ENCODE data around the gene PSMA7.
"Not testable (repeated sequence)": the region's sequence is repeated elsewhere in the genome, so short reads cannot be mapped to it uniquely, and the experiment has no call there.

PSMA7 gene

GRCh38 chr20:62149532-62150309 lies 6.5 kb upstream of the PSMA7 start:
- TF ChIP-seq CTCF (IDR thresholded peaks at IDR 0.05; ENCODE audit: extremely low read depth, insufficient read depth, missing control alignments): no peak
- in situ Hi-C loops (cut with MboI; ENCODE audit: low pct_unique_long_range_greater_than_20kb, low sequenced_read_pairs, unreplicated experiment): loop anchor here (10.0 kb wide), 1 partner anchor 125 kb away; no protein-coding TSS in a partner anchor
- no peak for DNase-seq (ENCODE audit: low spot score)

GRCh38 chr20:62148908-62149314 lies 5.7 kb upstream of the PSMA7 start:
- DNase-seq (ENCODE audit: low spot score): no peak
- in situ Hi-C loops (cut with MboI; ENCODE audit: low pct_unique_long_range_greater_than_20kb, low sequenced_read_pairs, unreplicated experiment): loop anchor here (10.0 kb wide), 1 partner anchor 124 kb away; no protein-coding TSS in a partner anchor
- no peak for TF ChIP-seq CTCF (IDR thresholded peaks at IDR 0.05; ENCODE audit: extremely low read depth, insufficient read depth, missing control alignments)

- in situ Hi-C loops (cut with MboI; ENCODE audit: low pct_unique_long_range_greater_than_20kb, low sequenced_read_pairs, unreplicated experiment): loop anchor here (10.0 kb wide), 1 partner anchor 124 kb away; no protein-coding TSS in a partner anchor
These were observed 5.2 kb upstream of the PSMA7 start for GRCh38 chr20:62148383-62148782.

GRCh38 chr20:62147528-62147927 lies 4.3 kb upstream of the PSMA7 start:
- TF ChIP-seq CTCF (IDR thresholded peaks at IDR 0.05; ENCODE audit: extremely low read depth, insufficient read depth, missing control alignments): no peak
- in situ Hi-C loops (cut with MboI; ENCODE audit: low pct_unique_long_range_greater_than_20kb, low sequenced_read_pairs, unreplicated experiment): loop anchor here (10.0 kb wide), 1 partner anchor 123 kb away; no protein-coding TSS in a partner anchor
- no peak for DNase-seq (ENCODE audit: low spot score)

More at GRCh38 chr20:62148383-62148782, 5.2 kb upstream of the PSMA7 start:
- not testable (repeated sequence) for DNase-seq (ENCODE audit: low spot score)

- in situ Hi-C loops (cut with MboI; ENCODE audit: low pct_unique_long_range_greater_than_20kb, low sequenced_read_pairs, unreplicated experiment): loop anchor here (10.0 kb wide), 1 partner anchor 122 kb away; no protein-coding TSS in a partner anchor
- no peak for DNase-seq (ENCODE audit: low spot score)
- TF ChIP-seq CTCF (IDR thresholded peaks at IDR 0.05; ENCODE audit: extremely low read depth, insufficient read depth, missing control alignments): no peak
These were observed 3.9 kb upstream of the PSMA7 start for GRCh38 chr20:62147125-62147524.

- TF ChIP-seq CTCF (IDR thresholded peaks at IDR 0.05; ENCODE audit: extremely low read depth, insufficient read depth, missing control alignments): no peak
- DNase-seq (ENCODE audit: low spot score): no peak
- in situ Hi-C loops (cut with MboI; ENCODE audit: low pct_unique_long_range_greater_than_20kb, low sequenced_read_pairs, unreplicated experiment): loop anchor here (10.0 kb wide), 1 partner anchor 121 kb away; no protein-coding TSS in a partner anchor
These were observed 3.0 kb upstream of the PSMA7 start for GRCh38 chr20:62146019-62146755.

GRCh38 chr20:62145688-62146018 lies 2.5 kb upstream of the PSMA7 start:
- no peak for DNase-seq (ENCODE audit: low spot score)
- TF ChIP-seq CTCF (IDR thresholded peaks at IDR 0.05; ENCODE audit: extremely low read depth, insufficient read depth, missing control alignments): no peak
- in situ Hi-C loops (cut with MboI; ENCODE audit: low pct_unique_long_range_greater_than_20kb, low sequenced_read_pairs, unreplicated experiment): loop anchor here (10.0 kb wide), 1 partner anchor 121 kb away; no protein-coding TSS in a partner anchor

Data from GM13977 (cell line).